Measurements from ENCODE around the gene CTNNA1.
A peak's percentile ranks its signal among the peaks of the same experiment; 100 is the strongest.

The CTNNA1 gene

GRCh38 chr5:138819081-138819480 lies 65.9 kb downstream of the CTNNA1 start:
- DNase-seq (ENCODE audit: low spot score): no peak
- TF ChIP-seq CTCF (IDR thresholded peaks at IDR 0.05): no peak
- H3K27ac ChIP-seq: no peak overlapping the region
- H3K4me3 ChIP-seq: no peak overlapping the region

- H3K27ac ChIP-seq: no peak overlapping the region
- no peak overlapping the region for H3K4me3 ChIP-seq
- no peak for TF ChIP-seq CTCF (IDR thresholded peaks at IDR 0.05)
- no peak for DNase-seq (ENCODE audit: low spot score)
Observed at GRCh38 chr5:138820695-138821094, 67.5 kb downstream of the CTNNA1 start.

GRCh38 chr5:138824516-138824915 lies 71.3 kb downstream of the CTNNA1 start:
- H3K27ac ChIP-seq: peak overlapping the region in 1 of 2 donors; percentile 10
- no peak overlapping the region for H3K4me3 ChIP-seq
- TF ChIP-seq CTCF (IDR thresholded peaks at IDR 0.05): no peak
- DNase-seq (ENCODE audit: low spot score): no peak

- H3K4me3 ChIP-seq: no peak overlapping the region
- no peak overlapping the region for H3K27ac ChIP-seq
- no peak for DNase-seq (ENCODE audit: low spot score)
- TF ChIP-seq CTCF (IDR thresholded peaks at IDR 0.05): no peak
Observed at GRCh38 chr5:138824924-138825863, 72.0 kb downstream of the CTNNA1 start.

GRCh38 chr5:138828556-138828955 lies 75.3 kb downstream of the CTNNA1 start:
- no peak overlapping the region for H3K4me3 ChIP-seq
- TF ChIP-seq CTCF (IDR thresholded peaks at IDR 0.05): no peak
- H3K27ac ChIP-seq: no peak overlapping the region
- DNase-seq (ENCODE audit: low spot score): no peak

GRCh38 chr5:138829341-138829740 lies 76.1 kb downstream of the CTNNA1 start:
- Histone ChIP-seq H3K27ac (no peak overlapping the region), H3K4me3 (no peak overlapping the region)
- no peak for TF ChIP-seq CTCF (IDR thresholded peaks at IDR 0.05)
- DNase-seq (ENCODE audit: low spot score): no peak

- no peak overlapping the region for H3K27ac ChIP-seq
- no peak for TF ChIP-seq CTCF (IDR thresholded peaks at IDR 0.05)
- no peak overlapping the region for H3K4me3 ChIP-seq
- no peak for DNase-seq (ENCODE audit: low spot score)
Observed at GRCh38 chr5:138831703-138832102, 78.5 kb downstream of the CTNNA1 start.
